Measurements from ENCODE around the gene CXXC1. TPM values are rescaled to one million over a fixed set of nuclear protein-coding genes. Genes with fewer than 3 reads are reported as not detected.
"Not testable (repeated sequence)": the region's sequence is repeated elsewhere in the genome, so short reads cannot be mapped to it uniquely, and the experiment has no call there.

CXXC1 gene
- total and polyA plus RNA-seq, 2 donors (not counting 1 experiment from before 2014, with no cell fraction given) = 19.4 to 32.9 TPM

GRCh38 chr18:50297621-50298442 lies 10.3 kb upstream of the CXXC1 start:
- Histone ChIP-seq H3K9ac (ENCODE audit: insufficient read depth, low read length) (no peak overlapping the region), H3K36me3 (ENCODE audit: control insufficient read depth, insufficient read depth, low read length) (no peaks in the 10 kb centered on the region), H2AFZ (ENCODE audit: low read length) (peak overlapping the region; percentile 93)

GRCh38 chr18:50293039-50293438 lies 5.5 kb upstream of the CXXC1 start:
- no peaks in the 10 kb centered on the region for H4K20me1 ChIP-seq (ENCODE audit: control insufficient read depth, extremely low read depth, insufficient read depth, low read length)
- H3K4me2 ChIP-seq (ENCODE audit: extremely low read depth, insufficient read depth, low read length) = no peak overlapping the region
- H3K27ac ChIP-seq (ENCODE audit: insufficient read depth, low read length) = no peak overlapping the region
- peaks cover 5% of the 10 kb centered on the region for H3K27me3 ChIP-seq (ENCODE audit: control insufficient read depth, insufficient read depth, low read length)
- H3K4me3 ChIP-seq (replicated peaks in 1 of 4; ENCODE audit: control extremely low read depth in 1 of 4, insufficient read depth in 1 of 4, low read depth in 3 of 4, low read length in 4 of 4) = no peak overlapping the region
- TF ChIP-seq EZH2 (IDR thresholded peaks at IDR 0.05; ENCODE audit: low read length, missing control alignments) = no peak
- no peak for TF ChIP-seq CTCF (conservative IDR thresholded peaks at IDR 0.05 in 1 of 2, IDR thresholded peaks at IDR 0.05 in 1 of 2; ENCODE audit: low read depth in 1 of 2, low read length in 2 of 2)
- no peak for DNase-seq (ENCODE audit: low read depth in 2 of 2)
- H3K36me3 ChIP-seq (ENCODE audit: control insufficient read depth, insufficient read depth, low read length) = no peaks in the 10 kb centered on the region
- H3K9ac ChIP-seq (ENCODE audit: insufficient read depth, low read length) = no peak overlapping the region
- no peak overlapping the region for H2AFZ ChIP-seq (ENCODE audit: low read length)
- H3K4me1 ChIP-seq (ENCODE audit: control insufficient read depth, extremely low read depth, insufficient read depth, low read length) = no peaks in the 10 kb centered on the region
- H3K9me3 ChIP-seq (ENCODE audit: control insufficient read depth, insufficient read depth, low read depth, low read length) = no peaks in the 10 kb centered on the region
- H3K79me2 ChIP-seq (ENCODE audit: control insufficient read depth, insufficient read depth, low read length) = no peaks in the 10 kb centered on the region

More at GRCh38 chr18:50297621-50298442, 10.3 kb upstream of the CXXC1 start:
- Histone ChIP-seq H3K27me3 (ENCODE audit: control insufficient read depth, insufficient read depth, low read length) (peaks cover 4% of the 10 kb centered on the region), H3K79me2 (ENCODE audit: control insufficient read depth, insufficient read depth, low read length) (no peaks in the 10 kb centered on the region), H3K27ac (ENCODE audit: insufficient read depth, low read length) (no peak overlapping the region), H3K9me3 (ENCODE audit: control insufficient read depth, insufficient read depth, low read depth, low read length) (no peaks in the 10 kb centered on the region), H3K4me2 (ENCODE audit: extremely low read depth, insufficient read depth, low read length) (peak overlapping the region; percentile 94), H4K20me1 (ENCODE audit: control insufficient read depth, extremely low read depth, insufficient read depth, low read length) (no peaks in the 10 kb centered on the region), H3K4me1 (ENCODE audit: control insufficient read depth, extremely low read depth, insufficient read depth, low read length) (no peaks in the 10 kb centered on the region), H3K4me3 (replicated peaks in 1 of 4; ENCODE audit: control extremely low read depth in 1 of 4, insufficient read depth in 1 of 4, low read depth in 3 of 4, low read length in 4 of 4) (peak overlapping the region; percentile 39 to 70 (median 54))
- DNase-seq (ENCODE audit: low read depth in 2 of 2) = peak; percentile 73 to 81
- peak; percentile 23 for TF ChIP-seq EZH2 (IDR thresholded peaks at IDR 0.05; ENCODE audit: low read length, missing control alignments)
- TF ChIP-seq CTCF (conservative IDR thresholded peaks at IDR 0.05 in 1 of 2, IDR thresholded peaks at IDR 0.05 in 1 of 2; ENCODE audit: low read depth in 1 of 2, low read length in 2 of 2) = no peak

GRCh38 chr18:50289108-50289443 lies 1.6 kb upstream of the CXXC1 start:
- no peaks in the 10 kb centered on the region for H3K9me3 ChIP-seq (ENCODE audit: control insufficient read depth, insufficient read depth, low read depth, low read length)
- no peak for DNase-seq (ENCODE audit: low read depth in 2 of 2)
- H3K79me2 ChIP-seq (ENCODE audit: control insufficient read depth, insufficient read depth, low read length) = peaks cover 13% of the 10 kb centered on the region
- H3K36me3 ChIP-seq (ENCODE audit: control insufficient read depth, insufficient read depth, low read length) = peaks cover 11% of the 10 kb centered on the region
- H4K20me1 ChIP-seq (ENCODE audit: control insufficient read depth, extremely low read depth, insufficient read depth, low read length) = no peaks in the 10 kb centered on the region
- no peak overlapping the region for H3K27ac ChIP-seq (ENCODE audit: insufficient read depth, low read length)
- peaks cover 5% of the 10 kb centered on the region for H3K27me3 ChIP-seq (ENCODE audit: control insufficient read depth, insufficient read depth, low read length)
- H2AFZ ChIP-seq (ENCODE audit: low read length) = no peak overlapping the region
- peaks cover 3% of the 10 kb centered on the region for H3K4me1 ChIP-seq (ENCODE audit: control insufficient read depth, extremely low read depth, insufficient read depth, low read length)
- no peak overlapping the region for H3K9ac ChIP-seq (ENCODE audit: insufficient read depth, low read length)
- TF ChIP-seq CTCF (conservative IDR thresholded peaks at IDR 0.05 in 1 of 2, IDR thresholded peaks at IDR 0.05 in 1 of 2; ENCODE audit: low read depth in 1 of 2, low read length in 2 of 2) = no peak
- TF ChIP-seq EZH2 (IDR thresholded peaks at IDR 0.05; ENCODE audit: low read length, missing control alignments) = no peak
- no peak overlapping the region for H3K4me3 ChIP-seq (replicated peaks in 1 of 4; ENCODE audit: control extremely low read depth in 1 of 4, insufficient read depth in 1 of 4, low read depth in 3 of 4, low read length in 4 of 4)
- H3K4me2 ChIP-seq (ENCODE audit: extremely low read depth, insufficient read depth, low read length) = no peak overlapping the region

GRCh38 chr18:50288348-50289107 lies 1.0 kb upstream of the CXXC1 start:
- H3K4me3 ChIP-seq (replicated peaks in 1 of 4; ENCODE audit: control extremely low read depth in 1 of 4, insufficient read depth in 1 of 4, low read depth in 3 of 4, low read length in 4 of 4) = peak overlapping the region; percentile 36 to 93 (median 68)
- H3K36me3 ChIP-seq (ENCODE audit: control insufficient read depth, insufficient read depth, low read length) = peaks cover 16% of the 10 kb centered on the region
- not testable (repeated sequence) for H3K9ac ChIP-seq (ENCODE audit: insufficient read depth, low read length); H3K27me3 ChIP-seq (ENCODE audit: control insufficient read depth, insufficient read depth, low read length); H4K20me1 ChIP-seq (ENCODE audit: control insufficient read depth, extremely low read depth, insufficient read depth, low read length); H3K9me3 ChIP-seq (ENCODE audit: control insufficient read depth, insufficient read depth, low read depth, low read length); DNase-seq (ENCODE audit: low read depth in 2 of 2); H3K4me1 ChIP-seq (ENCODE audit: control insufficient read depth, extremely low read depth, insufficient read depth, low read length)
- peak overlapping the region; percentile 80 for H3K27ac ChIP-seq (ENCODE audit: insufficient read depth, low read length)
- H3K4me2 ChIP-seq (ENCODE audit: extremely low read depth, insufficient read depth, low read length) = peak overlapping the region; percentile 76
- H2AFZ ChIP-seq (ENCODE audit: low read length) = peak overlapping the region; percentile 97
- peaks cover 13% of the 10 kb centered on the region for H3K79me2 ChIP-seq (ENCODE audit: control insufficient read depth, insufficient read depth, low read length)

All from fibroblast of lung (primary cell).